Endothelial cell of umbilical vein (primary cell): Measurements from ENCODE around the gene MMP14. TPM values are rescaled to one million over a fixed set of nuclear protein-coding genes. Genes with fewer than 3 reads are reported as not detected.

Source experiments
- BruUV-seq: library from RNA; stranded (reverse); fragments of 400-500 nt; replicated peaks from 2 replicates; lab custom pipeline; 2021; lab: Mats Ljungman, UMichigan
- CTCF ChIA-PET: fragments of 300-600, 350-600 bp; sonication (Branson Sonifier 250); formaldehyde crosslinking; loops from one replicate; lab custom pipeline; 2021; ENCODE audit warnings: antibody characterized with exemption, inconsistent platforms; lab: Charles Lee
- POLR2A ChIA-PET: fragments of 300-600, 350-600 bp; sonication (Branson Sonifier 250); formaldehyde crosslinking; loops from one replicate; lab custom pipeline; 2021; ENCODE audit warnings: antibody characterized with exemption, inconsistent platforms; lab: Charles Lee
- DNase-seq: peaks from one replicate; pipeline ENCODE4 v3.0.0-alpha.2; 2011; ENCODE audit warnings: low read depth, low spot score
- FAIRE-seq: peaks from 2 replicates; lab custom pipeline; 2011; peaks lifted over from hg19 to GRCh38; lab: Jason Lieb, UNC
- H2AFZ ChIP-seq: 2 replicates; pipeline ENCODE4 v1.6.0; 2012; ENCODE audit warnings: low read depth, low read length, control low read depth, inconsistent platforms
- H3K27ac ChIP-seq: 2 replicates; pipeline ENCODE4 v1.5.1; 2011; ENCODE audit warnings: low read depth, mild to moderate bottlenecking, control low read depth, low read length, moderate library complexity; ENCODE audit not compliant: insufficient read depth
- H3K27me3 ChIP-seq, 2 experiments: 2 replicates each; pipeline versions ENCODE4 v1.6.0 to v1.6.1; 2011; ENCODE audit warnings: low read length in 2 of 2, mixed read lengths in 1 of 2; ENCODE audit not compliant: control insufficient read depth in 2 of 2, insufficient read depth in 2 of 2
- H3K36me3 ChIP-seq, 2 experiments: 2 replicates in 1 of 2; 3 replicates in 1 of 2; pipeline ENCODE4 v1.5.1; 2011; ENCODE audit warnings: low read length in 2 of 2, mild to moderate bottlenecking in 1 of 2, moderate library complexity in 1 of 2; ENCODE audit not compliant: control insufficient read depth in 2 of 2, insufficient read depth in 2 of 2; ENCODE audit errors: extremely low read depth in 1 of 2
- H3K4me1 ChIP-seq: 3 replicates; pipeline ENCODE4 v1.5.1; 2011; ENCODE audit warnings: mild to moderate bottlenecking, low read length; ENCODE audit not compliant: control insufficient read depth, insufficient read depth; ENCODE audit errors: extremely low read depth
- H3K4me2 ChIP-seq: 2 replicates; pipeline ENCODE4 v1.6.1; 2011; ENCODE audit warnings: low read length, control low read depth, mixed read lengths; ENCODE audit not compliant: insufficient read depth
- H3K4me3 ChIP-seq, 3 experiments: fragments of 200-600 bp in 1 of 3; sonication (generic), shearing (Covaris generic) in 1 of 3; replicated peaks in 1 of 3; 2 replicates each; pipeline ENCODE4 v1.5.1; 2011 to 2016; ENCODE audit warnings: control low read depth in 3 of 3, low read length in 3 of 3, mild to moderate bottlenecking in 2 of 3, inconsistent platforms in 1 of 3, low read depth in 1 of 3, moderate library complexity in 1 of 3; ENCODE audit not compliant: insufficient read depth in 1 of 3
- H3K79me2 ChIP-seq: 2 replicates; pipeline ENCODE4 v1.6.0; 2012; ENCODE audit warnings: low read length, inconsistent platforms; ENCODE audit not compliant: control insufficient read depth, insufficient read depth
- H3K9ac ChIP-seq: replicated peaks from 2 replicates; pipeline ENCODE3; 2011; ENCODE audit warnings: low read length, control low read depth; ENCODE audit not compliant: insufficient read depth; ENCODE audit errors: extremely low read depth
- H3K9me1 ChIP-seq: replicated peaks from 3 replicates; pipeline ENCODE4 v1.6.0; 2011; ENCODE audit warnings: mild to moderate bottlenecking, low read length; ENCODE audit not compliant: control insufficient read depth, insufficient read depth; ENCODE audit errors: extremely low read depth
- H3K9me3 ChIP-seq: replicated peaks from 2 replicates; pipeline ENCODE4 v1.5.1; 2012; ENCODE audit warnings: low read length, inconsistent platforms; ENCODE audit not compliant: control insufficient read depth, insufficient read depth
- H4K20me1 ChIP-seq: replicated peaks from 2 replicates; pipeline ENCODE3; 2011; ENCODE audit warnings: mild to moderate bottlenecking, low read length; ENCODE audit not compliant: control insufficient read depth, insufficient read depth; ENCODE audit errors: extremely low read depth
- FOS ChIP-seq: IDR thresholded peaks from 2 replicates; pipeline ENCODE4 v1.6.1; 2011; ENCODE audit warnings: mild to moderate bottlenecking, low read length, moderate library complexity, borderline replicate concordance; ENCODE audit not compliant: insufficient read depth
- JUN ChIP-seq: IDR thresholded peaks from 2 replicates; pipeline ENCODE4 v1.6.1; 2011; ENCODE audit warnings: borderline replicate concordance, low read depth; ENCODE audit not compliant: insufficient read length, insufficient read depth
- dilution Hi-C: fragments of 300-500 bp; cut with MboI; formaldehyde crosslinking; loops from one replicate; pipeline ENCODE4 v1.15.0; 2019; ENCODE audit warnings: low sequenced_read_pairs; ENCODE audit not compliant: extremely low pct_ligation_motif_present
- intact Hi-C: fragments of 100-400 bp; cut with micrococcal nuclease; formaldehyde crosslinking; loops from one replicate; pipeline ENCODE4 v1.10.0; 2022
- polyA plus RNA-seq, 4 experiments: library from polyadenylated mRNA; depleted of rRNA in 3 of 4; stranded (reverse) in 3 of 4; unstranded in 1 of 4; fragments of >200 nt; gene quantifications; 2 replicates each; pipeline versions ENCODE4 v1.2.1 to v1.2.3, GENCODE V29; 2011 to 2012; ENCODE audit warnings: missing spikeins in 1 of 4
- total RNA-seq: library from RNA; stranded (reverse); gene quantifications from 2 replicates; pipeline ENCODE4 v1.2.3, GENCODE V29; 2021
- TF ChIP-seq, protein P1 (sequence below), 2 donors: IDR thresholded peaks; 1 replicate in 1 of 2; 2 replicates in 1 of 2; pipeline ENCODE4 v1.5.1; 2011; ENCODE audit warnings: low read length in 2 of 2, mild to moderate bottlenecking in 2 of 2, moderate library complexity in 2 of 2, control low read depth in 1 of 2, inconsistent platforms in 1 of 2, low read depth in 1 of 2; ENCODE audit not compliant: insufficient read depth in 1 of 2; ENCODE audit errors: extremely low read depth in 1 of 2

MMP14 gene
- total and polyA plus RNA-seq, 2 donors (not counting 3 experiments of a cell fraction or from before 2014, with no cell fraction given) = 506 to 603 TPM

DNA sequence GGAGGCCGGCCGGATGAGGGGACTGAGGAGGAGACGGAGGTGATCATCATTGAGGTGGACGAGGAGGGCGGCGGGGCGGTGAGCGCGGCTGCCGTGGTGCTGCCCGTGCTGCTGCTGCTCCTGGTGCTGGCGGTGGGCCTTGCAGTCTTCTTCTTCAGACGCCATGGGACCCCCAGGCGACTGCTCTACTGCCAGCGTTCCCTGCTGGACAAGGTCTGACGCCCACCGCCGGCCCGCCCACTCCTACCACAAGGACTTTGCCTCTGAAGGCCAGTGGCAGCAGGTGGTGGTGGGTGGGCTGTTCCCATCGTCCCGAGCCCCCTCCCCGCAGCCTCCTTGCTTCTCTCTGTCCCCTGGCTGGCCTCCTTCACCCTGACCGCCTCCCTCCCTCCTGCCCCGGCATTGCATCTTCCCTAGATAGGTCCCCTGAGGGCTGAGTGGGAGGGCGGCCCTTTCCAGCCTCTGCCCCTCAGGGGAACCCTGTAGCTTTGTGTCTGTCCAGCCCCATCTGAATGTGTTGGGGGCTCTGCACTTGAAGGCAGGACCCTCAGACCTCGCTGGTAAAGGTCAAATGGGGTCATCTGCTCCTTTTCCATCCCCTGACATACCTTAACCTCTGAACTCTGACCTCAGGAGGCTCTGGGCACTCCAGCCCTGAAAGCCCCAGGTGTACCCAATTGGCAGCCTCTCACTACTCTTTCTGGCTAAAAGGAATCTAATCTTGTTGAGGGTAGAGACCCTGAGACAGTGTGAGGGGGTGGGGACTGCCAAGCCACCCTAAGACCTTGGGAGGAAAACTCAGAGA lies 9.6 kb downstream of the MMP14 start:
- Histone ChIP-seq H3K9ac (no peak overlapping the region), H3K9me1 (no peaks in the 10 kb centered on the region), H3K9me3 (no peaks in the 10 kb centered on the region), H4K20me1 (no peaks in the 10 kb centered on the region), H3K36me3 (peaks cover 36 to 56% of the 10 kb centered on the region in 2 experiments), H3K4me1 (peaks cover 58% of the 10 kb centered on the region), H3K27ac (peak overlapping the region; percentile 29), H3K4me3 (no peak overlapping the region), H2AFZ (no peak overlapping the region), H3K27me3 (no peaks in the 10 kb centered on the region), H3K79me2 (peaks cover 52% of the 10 kb centered on the region), H3K4me2 (no peak overlapping the region)
- dilution Hi-C loops = no loop called here
- TF ChIP-seq, protein P1, sequence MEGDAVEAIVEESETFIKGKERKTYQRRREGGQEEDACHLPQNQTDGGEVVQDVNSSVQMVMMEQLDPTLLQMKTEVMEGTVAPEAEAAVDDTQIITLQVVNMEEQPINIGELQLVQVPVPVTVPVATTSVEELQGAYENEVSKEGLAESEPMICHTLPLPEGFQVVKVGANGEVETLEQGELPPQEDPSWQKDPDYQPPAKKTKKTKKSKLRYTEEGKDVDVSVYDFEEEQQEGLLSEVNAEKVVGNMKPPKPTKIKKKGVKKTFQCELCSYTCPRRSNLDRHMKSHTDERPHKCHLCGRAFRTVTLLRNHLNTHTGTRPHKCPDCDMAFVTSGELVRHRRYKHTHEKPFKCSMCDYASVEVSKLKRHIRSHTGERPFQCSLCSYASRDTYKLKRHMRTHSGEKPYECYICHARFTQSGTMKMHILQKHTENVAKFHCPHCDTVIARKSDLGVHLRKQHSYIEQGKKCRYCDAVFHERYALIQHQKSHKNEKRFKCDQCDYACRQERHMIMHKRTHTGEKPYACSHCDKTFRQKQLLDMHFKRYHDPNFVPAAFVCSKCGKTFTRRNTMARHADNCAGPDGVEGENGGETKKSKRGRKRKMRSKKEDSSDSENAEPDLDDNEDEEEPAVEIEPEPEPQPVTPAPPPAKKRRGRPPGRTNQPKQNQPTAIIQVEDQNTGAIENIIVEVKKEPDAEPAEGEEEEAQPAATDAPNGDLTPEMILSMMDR (IDR thresholded peaks at IDR 0.05; ENCODE audit: extremely low read depth in 1 of 2, insufficient read depth in 1 of 2, low read depth in 1 of 2, low read length in 2 of 2) = no peak
- TF ChIP-seq JUN (no peak), FOS (no peak)
- DNase-seq (no peak), FAIRE-seq (peak; percentile 35)
- TSS peak; percentile 25 for BruUV-seq
- POLR2A ChIA-PET = no interaction called here
- intact Hi-C loops = no loop called here
- CTCF ChIA-PET = interaction anchor here (1.6 to 10.2 kb wide), 2 partner anchors 10 to 23 kb away, joined by 5 to 214 read pairs; partner anchors contain the start of genes MMP14 and MRPL52
